ENCODE results near the gene SYAP1.
"Not testable (repeated sequence)": the region's sequence is repeated elsewhere in the genome, so short reads cannot be mapped to it uniquely, and the experiment has no call there.

GRCh38 chrX:16726347-16726988 lies 7.1 kb downstream of the SYAP1 start:
- TF ChIP-seq CTCF (IDR thresholded peaks at IDR 0.05); ZBTB21 (CRISPR knock-in tag; IDR thresholded peaks at IDR 0.05; ENCODE audit: borderline replicate concordance); ESRRA (CRISPR knock-in tag; IDR thresholded peaks at IDR 0.05; ENCODE audit: borderline replicate concordance); NFYB (CRISPR knock-in tag; conservative IDR thresholded peaks at IDR 0.05; ENCODE audit: low read depth); PRDM15 (CRISPR knock-in tag; IDR thresholded peaks at IDR 0.05); AFF4 (CRISPR knock-in tag; IDR thresholded peaks at IDR 0.05; ENCODE audit: borderline replicate concordance); USF2 (CRISPR knock-in tag; IDR thresholded peaks at IDR 0.05); OVOL2 (CRISPR knock-in tag; IDR thresholded peaks at IDR 0.05; ENCODE audit: borderline replicate concordance); NR3C1 (CRISPR knock-in tag; conservative IDR thresholded peaks at IDR 0.05; ENCODE audit: low read depth); PRRX2 (CRISPR knock-in tag; IDR thresholded peaks at IDR 0.05): not testable (repeated sequence)
